ENCODE measurements around the gene CRIP3.

Gene CRIP3

DNA sequence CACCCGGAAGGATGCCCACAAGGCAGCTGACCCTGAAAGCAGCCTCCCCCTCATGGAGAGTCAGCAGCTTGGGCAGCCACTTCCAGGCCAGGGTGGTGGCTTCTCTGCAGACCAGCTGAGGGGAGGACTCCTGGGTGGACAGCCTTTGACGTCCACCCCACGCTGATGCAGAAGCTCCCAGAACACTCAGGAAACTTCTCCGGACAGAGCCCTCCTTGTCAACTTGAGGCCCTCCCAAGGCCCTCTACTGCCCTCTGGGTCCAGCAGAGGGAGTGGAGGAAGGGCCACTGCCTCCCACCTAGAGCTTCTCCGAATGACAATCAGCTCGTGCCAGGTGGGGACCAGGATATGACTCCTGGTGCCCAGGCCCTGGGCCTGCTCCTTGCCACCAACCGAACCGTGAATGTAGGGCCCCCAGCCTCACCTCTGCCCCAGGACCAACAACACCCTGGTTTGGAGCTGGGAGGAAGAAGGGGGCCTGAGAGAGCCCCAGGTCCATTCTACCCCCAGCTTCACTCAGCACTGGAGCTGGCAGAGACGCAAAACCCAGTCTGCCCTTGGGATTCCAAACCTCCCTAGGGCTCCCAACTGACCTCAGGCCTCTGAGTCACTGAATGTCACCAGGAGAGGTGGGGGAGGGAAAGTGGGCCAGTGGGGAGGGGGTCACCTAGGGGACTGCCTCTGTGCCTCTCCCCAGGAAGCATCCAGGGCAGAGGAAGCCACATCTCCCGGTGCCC, 21.5 kb downstream of the CRIP3 start:
- no peak for DNase-seq

DNA sequence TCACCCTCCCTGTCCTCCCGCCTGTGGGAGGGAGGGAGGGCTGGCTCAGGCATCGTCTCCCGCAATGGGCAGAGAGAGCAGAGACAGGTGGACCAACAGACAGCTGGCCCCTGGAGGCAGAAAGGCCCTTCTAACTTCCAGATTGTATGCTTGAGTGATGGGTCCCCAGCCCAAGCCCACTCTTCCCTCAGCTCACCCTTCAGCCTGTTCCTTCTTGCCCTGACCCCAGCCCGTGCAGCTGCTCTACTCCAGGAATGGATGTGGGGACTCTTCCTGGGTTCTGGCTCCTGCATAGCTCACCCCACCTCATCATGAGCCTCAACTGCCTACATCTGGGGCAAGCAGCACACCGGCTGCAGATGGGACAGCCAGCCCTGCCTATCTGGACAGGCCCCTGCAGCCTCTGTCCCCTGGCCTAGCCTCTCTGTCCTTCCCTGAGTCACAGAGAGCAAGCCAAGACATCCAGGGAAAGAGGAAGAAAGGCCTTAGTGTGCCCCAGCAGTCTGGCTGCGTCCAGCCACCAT, 22.1 kb downstream of the CRIP3 start:
- peak; percentile 40 for DNase-seq

DNA sequence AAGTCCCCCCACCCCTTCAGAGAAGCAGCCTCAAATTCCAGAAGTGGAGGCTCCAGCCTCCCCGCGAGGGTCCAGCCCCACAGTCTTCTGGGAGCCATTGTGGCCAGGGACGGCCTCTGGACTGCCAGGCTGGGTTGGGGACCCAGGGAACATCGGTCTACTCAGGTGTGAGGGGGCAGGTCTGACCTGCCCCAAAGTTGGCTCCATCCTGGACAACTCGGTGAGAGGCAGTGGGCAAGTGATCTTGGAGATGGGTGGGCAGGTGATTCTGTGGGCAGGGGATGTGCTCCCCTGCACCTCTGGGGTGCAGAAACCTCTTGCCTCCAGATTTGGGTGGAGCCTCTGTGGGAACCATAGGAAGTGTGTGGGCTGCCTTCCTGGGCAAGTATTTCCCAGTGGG, 22.8 kb downstream of the CRIP3 start:
- no peak for DNase-seq

DNA sequence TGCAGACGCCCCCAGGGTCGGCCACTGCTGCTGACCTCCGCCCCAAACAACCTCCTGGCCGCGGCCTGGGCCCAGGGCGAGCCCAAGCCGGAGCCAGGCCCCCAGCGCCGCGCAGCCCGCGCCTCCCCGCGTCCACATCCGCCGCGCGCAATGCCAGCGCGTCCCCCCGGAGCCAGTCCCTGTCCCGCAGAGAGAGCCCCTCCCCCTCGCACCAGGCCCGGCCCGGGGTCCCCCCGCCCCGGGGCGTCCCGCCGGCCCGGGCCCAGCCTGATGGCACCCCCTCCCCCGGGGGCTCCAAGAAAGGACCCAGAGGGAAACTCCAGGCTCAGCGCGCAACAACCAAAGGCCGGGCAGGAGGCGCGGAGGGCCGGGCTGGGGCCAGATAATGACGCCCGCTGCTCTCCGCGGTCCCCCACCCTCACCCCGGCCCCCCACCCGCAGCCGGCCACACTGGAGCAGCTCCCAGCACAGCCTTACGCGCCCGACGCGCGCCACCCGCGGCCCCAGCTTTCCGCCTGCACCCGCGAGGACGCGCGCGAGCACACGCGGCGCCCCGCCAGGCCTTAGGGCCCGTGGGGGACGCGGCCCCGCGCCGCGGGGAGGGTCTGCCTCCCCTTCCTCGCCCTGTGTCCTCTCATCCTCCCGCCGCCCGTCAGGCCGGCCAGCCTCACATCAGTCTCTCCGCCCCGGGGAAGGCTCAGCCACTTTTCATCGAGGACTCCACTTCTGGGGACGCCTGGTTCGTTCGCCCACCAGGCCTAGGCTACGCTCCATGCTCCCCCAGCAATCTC, 23.4 kb downstream of the CRIP3 start:
- DNase-seq = no peak

DNA sequence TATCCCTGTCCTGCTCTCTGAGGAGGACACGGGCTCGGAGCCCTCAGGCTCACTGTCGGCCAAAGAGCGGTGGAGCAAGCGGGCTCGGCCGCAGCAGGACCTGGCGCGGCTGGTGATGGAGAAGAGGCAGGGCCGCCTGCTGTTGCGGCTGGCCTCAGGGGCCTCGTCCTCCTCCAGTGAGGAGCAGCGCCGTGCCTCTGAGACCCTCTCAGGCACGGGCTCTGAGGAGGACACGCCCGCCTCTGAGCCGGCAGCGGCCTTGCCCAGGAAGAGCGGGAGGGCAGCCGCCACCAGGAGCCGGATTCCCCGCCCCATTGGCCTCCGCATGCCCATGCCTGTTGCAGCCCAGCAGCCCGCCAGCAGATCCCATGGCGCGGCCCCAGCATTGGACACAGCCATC, 24.7 kb downstream of the CRIP3 start:
- DNase-seq = no peak

DNA sequence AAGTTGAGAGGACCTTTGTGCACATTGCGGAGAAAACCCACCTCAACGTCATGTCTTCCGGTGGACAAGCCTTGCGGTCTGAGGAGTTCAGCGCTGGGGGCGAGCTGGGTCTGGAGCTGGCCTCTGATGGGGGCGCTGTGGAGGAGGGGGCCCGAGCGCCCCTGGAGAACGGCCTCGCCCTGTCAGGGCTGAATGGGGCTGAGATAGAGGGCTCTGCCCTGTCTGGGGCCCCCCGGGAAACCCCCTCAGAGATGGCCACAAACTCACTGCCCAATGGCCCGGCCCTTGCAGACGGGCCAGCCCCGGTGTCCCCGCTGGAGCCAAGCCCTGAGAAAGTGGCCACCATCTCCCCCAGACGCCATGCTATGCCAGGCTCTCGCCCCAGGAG, 25.1 kb downstream of the CRIP3 start:
- no peak for DNase-seq

DNA sequence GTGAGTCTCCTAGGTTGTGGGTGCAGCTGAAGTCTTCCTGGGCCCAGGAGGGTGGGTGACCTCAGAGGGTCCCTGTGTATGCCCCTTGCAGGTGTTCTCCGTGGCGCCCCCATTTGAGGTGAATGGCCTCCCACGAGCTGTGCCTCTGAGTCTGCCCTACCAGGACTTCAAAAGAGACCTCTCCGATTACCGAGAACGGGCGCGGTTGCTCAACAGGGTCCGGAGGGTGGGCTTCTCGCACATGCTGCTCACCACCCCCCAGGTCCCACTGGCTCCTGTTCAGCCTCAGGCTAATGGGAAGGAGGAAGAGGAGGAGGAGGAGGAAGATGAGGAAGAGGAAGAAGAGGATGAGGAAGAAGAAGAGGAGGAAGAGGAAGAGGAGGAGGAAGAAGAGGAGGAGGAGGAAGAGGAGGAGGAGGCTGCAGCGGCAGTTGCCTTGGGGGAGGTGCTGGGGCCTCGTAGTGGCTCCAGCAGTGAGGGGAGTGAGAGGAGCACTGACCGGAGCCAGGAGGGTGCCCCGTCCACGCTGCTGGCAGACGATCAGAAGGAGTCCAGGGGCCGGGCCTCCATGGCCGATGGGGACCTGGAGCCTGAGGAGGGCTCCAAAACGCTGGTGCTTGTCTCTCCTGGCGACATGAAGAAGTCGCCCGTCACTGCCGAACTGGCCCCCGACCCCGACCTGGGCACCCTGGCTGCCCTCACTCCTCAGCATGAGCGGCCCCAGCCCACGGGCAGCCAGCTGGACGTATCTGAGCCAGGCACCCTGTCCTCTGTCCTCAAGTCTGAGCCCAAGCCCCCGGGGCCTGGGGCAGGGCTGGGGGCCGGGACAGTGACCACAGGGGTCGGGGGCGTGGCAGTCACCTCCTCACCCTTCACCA, 25.8 kb downstream of the CRIP3 start:
- no peak for DNase-seq

DNA sequence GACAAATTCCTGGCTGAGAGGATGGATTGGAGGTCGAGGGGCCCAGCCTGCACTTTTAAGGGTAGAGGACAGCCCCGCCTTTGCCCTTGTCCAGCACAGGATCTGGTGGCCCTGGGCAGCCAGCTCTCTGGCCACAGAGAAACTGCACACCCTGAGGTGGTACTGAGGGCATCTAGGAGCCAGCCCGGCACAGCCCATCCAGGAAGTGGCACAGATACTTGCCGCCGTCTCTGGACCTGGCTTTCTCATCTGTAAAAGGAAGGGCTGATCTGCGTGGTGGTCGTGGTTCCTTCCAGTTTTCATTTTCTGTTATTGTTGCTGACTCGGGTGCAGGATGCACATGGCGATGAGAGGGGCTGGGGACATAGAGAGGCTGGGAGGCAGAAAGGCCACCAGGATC, 26.6 kb downstream of the CRIP3 start:
- no peak for DNase-seq

DNA sequence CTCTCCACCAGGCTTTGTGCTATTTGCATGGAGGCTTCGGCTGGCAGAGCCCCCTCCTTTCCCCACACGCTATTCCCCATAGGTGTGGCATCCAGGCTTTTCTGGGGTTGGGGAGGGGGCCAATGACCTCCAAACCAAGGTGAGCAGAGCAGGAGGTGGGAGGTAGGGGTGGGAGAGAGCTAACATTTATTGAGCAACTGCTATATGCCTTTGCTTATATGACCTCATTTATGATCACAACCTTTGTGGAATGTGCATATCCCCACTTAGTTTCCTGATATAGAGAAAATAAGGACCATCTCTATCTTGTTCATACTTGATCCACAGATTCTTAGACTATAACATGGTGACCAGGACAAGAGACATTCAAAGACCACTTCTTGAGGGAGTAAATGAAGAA, 28.4 kb downstream of the CRIP3 start:
- no peak for DNase-seq

DNA sequence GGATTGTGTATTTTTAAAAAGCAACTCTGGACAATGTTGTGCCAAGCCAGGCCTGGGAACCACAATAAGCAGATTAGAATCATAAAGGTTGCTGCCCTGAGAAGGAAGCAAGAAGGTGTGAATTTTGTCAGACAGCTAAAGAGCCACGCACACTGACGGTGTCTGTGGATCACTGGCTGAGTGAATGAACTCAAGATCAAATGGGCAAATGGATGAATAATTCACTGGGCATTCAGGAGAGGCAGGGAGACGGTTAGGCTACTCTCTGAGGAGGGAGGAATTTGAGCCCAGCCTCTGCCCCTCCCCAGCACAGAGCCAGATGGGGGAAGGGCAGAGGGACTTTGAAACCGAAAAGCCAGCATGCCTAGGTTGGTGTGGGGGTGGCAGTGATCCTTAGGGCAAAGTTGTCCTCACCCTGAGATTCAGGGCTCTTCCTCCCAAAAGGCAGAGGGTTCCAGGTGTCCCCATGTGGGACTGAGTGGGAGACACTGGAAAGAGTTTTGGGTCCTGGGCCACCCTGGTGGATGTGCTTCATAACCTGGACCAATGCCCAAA, 30.0 kb downstream of the CRIP3 start:
- DNase-seq = no peak

DNA sequence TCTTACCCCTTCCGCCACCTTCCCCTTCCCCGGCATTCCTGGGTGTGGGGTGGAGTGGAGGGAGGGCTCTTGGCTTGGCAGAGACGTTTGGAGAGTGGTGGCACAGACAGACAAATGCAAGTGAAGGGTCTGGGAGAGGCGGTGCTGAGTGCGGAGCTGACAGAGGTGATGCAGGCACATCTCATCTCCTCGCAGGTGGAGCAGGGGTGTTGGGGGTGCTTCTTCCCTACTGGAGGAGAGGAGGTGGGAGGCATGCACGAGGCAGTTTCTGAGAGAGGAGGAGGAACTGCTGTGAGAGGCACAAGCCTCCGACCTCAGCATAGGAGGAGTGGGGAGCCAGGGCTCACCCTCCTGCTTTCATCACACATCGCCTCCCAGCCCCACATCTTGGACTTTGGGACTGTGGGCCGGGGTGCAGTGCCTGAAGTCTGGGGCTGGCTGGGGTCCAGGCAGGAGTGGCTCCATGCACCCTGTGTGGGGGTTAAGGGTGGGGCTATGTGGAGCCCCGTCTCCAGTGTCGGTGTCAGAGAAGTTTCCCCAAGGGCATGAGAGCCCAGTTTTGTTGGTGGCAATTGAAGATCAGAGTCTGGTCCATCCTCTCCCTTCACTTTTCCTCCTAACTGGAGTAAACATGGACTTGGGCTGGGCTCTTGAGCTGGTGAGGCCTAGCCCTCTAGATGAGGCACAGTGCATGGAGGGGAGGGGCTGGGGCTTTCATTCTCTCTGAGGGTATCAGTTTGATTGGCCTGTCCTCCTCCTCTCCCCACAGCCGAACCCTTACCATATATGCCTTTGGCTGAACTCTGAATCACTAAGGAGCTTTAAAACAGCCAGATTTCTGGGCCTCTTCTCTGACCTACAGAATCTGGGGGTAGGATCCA, 30.7 kb downstream of the CRIP3 start:
- no peak for DNase-seq

DNA sequence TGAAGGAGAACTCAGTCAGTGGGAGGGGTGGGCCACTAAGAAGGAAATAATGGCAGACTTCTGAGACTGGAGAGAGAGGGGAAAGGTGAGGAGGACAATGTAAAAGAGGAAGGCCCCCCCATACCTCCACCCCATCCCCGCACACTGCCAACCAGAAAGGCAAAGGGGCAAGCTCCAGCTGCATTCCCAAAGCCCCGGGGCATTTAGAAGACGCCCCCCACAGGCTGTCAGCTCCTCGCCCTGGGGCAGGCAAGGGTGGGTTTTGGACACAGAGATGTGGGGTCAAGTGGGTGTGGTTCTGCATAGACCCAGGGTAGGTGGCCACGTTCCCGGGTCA, 31.4 kb downstream of the CRIP3 start:
- DNase-seq = no peak

DNA sequence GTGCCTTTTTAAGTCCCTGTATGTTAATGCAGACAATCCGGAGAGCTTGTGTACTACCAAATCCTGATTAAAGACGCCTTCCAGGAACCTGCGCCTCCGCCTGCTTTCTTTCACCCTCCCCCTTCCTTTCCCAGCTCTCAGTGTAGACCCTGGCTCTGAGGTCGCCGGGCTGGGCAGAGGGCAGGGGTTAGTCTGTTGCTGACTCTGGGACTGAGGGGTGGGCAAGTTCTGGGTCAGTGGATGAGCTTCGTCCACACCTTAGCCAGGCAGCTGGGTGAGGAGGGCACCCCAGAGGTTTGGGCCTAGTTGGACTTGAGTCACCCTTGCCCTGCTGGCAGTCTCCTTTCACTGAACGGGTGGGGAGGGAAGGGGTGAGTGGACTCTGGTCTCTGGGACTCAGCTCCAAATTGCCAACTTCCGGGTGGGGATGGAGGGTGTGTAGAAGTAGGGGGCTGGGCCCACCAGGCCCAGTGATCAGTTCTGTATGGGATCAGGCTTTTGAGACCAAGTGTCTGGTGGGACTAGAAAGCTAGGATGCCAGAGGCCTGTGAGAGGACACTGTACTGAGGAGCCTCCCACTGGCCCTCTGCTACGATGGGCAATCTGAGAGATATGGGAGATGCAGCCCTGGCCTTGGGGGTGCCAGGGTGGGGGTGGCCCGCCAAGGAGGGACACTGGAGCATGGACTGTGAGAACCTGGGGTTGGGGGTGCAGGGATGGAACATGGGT, 31.9 kb downstream of the CRIP3 start:
- no peak for DNase-seq

DNA sequence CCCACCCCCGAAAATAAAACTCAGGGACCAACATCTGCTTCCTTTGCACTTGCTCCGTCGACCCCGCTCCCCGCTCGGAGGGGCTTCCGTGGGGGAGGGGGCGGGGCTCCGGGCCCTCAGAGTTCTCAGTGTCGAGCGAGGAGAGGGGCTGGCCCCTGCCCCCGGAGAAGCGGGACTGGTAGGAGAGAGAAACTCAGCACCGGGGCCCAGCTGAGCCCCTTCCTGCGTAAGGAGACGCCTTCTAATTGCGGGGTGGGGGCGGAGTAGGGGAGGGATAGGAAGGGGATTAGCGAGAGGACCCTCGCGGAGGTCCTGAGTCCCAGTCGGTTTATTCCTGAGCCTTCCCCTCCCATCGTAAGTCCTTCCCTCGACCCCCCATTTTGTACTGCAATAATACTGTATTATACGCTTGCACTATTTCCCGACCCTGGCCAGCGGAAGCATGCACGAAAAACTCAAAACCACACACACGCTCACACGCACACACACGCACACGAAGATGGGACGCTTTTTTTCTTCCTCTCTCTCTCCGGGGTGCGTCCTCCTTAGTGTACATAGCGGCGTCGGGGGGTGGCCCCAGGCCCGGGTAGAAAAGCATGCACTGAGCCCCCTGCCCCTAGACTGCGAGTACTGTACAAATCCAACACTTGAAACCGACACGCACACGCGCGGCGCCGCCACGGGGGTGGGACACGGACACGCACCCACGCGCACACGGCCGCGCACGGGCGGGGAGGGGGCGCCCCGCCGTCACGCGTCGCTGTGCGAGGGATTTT, 32.6 kb downstream of the CRIP3 start:
- no peak for DNase-seq

DNA sequence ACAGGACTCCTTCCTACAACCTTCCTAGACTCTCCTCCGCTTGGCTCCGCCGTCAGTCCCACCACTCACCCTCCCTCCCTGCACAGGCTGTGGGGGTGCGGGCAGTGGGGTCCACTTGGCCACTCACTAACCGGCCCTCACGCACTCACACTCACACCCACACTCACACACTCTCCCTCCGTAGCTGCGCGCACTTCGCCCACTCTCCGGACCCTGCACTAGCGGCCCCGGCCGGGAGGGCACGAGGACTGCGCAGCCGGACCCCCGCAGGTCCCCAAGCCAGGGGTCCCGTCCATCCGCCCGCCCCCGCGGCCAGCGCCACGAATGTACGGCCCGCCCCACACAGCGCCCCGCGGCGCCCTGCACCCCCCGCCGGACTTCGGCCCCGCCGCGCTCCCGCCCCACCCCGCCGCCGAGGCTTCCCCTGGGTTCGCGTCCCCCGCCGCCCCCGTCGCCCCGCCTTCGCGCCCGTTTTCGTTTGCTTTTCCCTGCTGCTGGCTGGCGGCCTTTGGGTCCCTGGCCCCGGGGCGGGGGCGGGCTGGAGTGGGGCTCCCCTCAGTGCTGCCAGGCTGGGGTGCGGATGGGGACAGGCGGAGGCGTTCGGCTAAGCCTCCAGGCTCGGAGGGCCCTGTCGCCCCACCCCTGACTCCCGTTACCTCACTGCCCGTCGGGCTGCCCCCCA, 33.6 kb downstream of the CRIP3 start:
- no peak for DNase-seq

DNA sequence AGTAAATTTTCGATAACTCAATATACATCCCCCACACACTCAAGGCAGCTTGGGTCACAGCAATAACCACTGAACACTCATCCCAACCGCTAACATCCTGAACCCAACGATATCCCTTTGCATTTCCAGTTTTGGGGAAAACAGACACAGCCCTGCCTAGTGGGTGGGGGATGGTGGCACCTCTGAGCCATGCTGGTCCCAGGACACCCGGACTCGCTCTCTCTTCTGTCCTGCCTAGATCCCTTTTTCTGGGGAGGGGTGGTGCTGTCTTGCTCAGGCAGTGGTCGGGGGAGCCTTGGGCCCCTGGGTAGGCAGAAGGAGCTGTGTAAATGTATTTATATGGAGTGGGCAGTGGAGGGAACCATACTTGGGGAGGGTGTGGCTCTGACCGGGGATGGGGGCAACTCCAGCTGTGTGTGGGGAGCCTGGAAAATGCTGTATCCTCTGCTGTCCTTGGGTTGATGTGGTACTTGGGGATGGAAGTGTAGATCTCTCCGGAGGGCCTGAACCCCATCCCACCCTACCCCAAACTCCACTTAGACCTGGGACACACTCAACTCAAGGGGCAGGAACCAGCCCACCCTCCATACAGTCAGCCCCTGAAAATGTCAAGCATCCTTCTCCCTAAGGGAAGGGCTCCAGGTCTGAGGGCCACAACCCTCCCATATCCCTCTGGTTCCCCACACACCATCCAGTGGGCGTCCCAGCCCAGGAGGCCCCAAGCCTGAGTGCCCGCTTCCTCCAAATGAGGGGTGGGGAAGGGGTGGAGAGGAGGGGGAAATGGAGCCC, 34.3 kb downstream of the CRIP3 start:
- DNase-seq = no peak

DNA sequence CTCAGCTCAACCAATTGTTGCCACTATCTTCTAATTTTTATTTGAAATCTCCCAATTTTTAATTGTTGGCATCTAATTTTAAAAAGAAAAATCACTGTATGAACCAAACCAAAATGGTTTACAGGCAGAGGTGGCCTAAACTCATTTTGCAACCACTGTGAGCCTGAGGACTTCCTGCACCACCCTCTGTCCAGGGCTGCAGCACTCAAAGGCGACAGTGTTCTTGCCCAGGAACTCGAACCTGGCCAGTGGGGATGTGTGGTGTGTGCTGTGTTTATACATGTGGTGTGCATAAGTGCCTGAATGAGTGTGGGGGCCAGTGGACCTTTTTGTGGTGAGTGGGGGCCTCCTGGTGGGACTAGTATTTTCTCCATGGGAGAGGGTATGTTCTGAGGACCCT, 34.9 kb downstream of the CRIP3 start:
- DNase-seq = no peak

DNA sequence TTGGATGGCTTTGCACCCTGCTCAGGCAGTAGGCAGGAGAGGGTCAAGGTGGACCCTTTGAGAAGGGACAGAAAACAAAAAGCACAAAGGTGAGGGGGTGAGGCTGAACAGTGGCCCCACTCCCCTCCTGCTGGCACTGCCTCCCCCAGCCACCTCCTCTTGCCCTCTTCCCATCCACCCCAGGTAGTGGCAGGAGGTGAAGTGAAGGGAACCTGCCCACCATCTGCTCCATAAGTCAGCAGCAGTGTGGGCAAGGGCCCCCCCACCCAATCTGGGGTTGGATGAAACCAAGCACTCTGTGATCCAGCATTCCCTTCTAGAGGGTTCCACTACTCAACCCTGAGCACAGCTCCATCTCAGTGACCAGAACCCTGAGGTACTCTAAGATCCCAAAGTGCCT, 36.7 kb downstream of the CRIP3 start:
- DNase-seq = no peak
